ENCODE measurements around the gene PTPRN. TPM values are rescaled to one million over a fixed set of nuclear protein-coding genes. Genes with fewer than 3 reads are reported as not detected.

The PTPRN gene
- total and polyA plus RNA-seq, 2 experiments from 2014 or later: 5.1 to 22.1 TPM

GRCh38 chr2:219284501-219285372, 24.5 kb downstream of the PTPRN start (continued):
- TF ChIP-seq, protein P1, sequence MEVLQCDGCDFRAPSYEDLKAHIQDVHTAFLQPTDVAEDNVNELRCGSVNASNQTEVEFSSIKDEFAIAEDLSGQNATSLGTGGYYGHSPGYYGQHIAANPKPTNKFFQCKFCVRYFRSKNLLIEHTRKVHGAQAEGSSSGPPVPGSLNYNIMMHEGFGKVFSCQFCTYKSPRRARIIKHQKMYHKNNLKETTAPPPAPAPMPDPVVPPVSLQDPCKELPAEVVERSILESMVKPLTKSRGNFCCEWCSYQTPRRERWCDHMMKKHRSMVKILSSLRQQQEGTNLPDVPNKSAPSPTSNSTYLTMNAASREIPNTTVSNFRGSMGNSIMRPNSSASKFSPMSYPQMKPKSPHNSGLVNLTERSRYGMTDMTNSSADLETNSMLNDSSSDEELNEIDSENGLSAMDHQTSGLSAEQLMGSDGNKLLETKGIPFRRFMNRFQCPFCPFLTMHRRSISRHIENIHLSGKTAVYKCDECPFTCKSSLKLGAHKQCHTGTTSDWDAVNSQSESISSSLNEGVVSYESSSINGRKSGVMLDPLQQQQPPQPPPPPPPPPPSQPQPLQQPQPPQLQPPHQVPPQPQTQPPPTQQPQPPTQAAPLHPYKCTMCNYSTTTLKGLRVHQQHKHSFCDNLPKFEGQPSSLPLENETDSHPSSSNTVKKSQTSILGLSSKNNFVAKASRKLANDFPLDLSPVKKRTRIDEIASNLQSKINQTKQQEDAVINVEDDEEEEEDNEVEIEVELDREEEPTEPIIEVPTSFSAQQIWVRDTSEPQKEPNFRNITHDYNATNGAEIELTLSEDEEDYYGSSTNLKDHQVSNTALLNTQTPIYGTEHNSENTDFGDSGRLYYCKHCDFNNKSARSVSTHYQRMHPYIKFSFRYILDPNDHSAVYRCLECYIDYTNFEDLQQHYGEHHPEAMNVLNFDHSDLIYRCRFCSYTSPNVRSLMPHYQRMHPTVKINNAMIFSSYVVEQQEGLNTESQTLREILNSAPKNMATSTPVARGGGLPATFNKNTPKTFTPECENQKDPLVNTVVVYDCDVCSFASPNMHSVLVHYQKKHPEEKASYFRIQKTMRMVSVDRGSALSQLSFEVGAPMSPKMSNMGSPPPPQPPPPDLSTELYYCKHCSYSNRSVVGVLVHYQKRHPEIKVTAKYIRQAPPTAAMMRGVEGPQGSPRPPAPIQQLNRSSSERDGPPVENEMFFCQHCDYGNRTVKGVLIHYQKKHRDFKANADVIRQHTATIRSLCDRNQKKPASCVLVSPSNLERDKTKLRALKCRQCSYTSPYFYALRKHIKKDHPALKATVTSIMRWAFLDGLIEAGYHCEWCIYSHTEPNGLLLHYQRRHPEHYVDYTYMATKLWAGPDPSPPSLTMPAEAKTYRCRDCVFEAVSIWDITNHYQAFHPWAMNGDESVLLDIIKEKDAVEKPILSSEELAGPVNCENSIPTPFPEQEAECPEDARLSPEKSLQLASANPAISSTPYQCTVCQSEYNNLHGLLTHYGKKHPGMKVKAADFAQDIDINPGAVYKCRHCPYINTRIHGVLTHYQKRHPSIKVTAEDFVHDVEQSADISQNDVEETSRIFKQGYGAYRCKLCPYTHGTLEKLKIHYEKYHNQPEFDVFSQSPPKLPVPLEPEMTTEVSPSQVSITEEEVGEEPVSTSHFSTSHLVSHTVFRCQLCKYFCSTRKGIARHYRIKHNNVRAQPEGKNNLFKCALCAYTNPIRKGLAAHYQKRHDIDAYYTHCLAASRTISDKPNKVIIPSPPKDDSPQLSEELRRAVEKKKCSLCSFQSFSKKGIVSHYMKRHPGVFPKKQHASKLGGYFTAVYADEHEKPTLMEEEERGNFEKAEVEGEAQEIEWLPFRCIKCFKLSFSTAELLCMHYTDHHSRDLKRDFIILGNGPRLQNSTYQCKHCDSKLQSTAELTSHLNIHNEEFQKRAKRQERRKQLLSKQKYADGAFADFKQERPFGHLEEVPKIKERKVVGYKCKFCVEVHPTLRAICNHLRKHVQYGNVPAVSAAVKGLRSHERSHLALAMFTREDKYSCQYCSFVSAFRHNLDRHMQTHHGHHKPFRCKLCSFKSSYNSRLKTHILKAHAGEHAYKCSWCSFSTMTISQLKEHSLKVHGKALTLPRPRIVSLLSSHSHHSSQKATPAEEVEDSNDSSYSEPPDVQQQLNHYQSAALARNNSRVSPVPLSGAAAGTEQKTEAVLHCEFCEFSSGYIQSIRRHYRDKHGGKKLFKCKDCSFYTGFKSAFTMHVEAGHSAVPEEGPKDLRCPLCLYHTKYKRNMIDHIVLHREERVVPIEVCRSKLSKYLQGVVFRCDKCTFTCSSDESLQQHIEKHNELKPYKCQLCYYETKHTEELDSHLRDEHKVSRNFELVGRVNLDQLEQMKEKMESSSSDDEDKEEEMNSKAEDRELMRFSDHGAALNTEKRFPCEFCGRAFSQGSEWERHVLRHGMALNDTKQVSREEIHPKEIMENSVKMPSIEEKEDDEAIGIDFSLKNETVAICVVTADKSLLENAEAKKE (CRISPR knock-in tag; IDR thresholded peaks at IDR 0.05): no peak
- TF ChIP-seq JUNB (IDR thresholded peaks at IDR 0.05; ENCODE audit: unreplicated experiment): no peak
- TF ChIP-seq, protein P2, sequence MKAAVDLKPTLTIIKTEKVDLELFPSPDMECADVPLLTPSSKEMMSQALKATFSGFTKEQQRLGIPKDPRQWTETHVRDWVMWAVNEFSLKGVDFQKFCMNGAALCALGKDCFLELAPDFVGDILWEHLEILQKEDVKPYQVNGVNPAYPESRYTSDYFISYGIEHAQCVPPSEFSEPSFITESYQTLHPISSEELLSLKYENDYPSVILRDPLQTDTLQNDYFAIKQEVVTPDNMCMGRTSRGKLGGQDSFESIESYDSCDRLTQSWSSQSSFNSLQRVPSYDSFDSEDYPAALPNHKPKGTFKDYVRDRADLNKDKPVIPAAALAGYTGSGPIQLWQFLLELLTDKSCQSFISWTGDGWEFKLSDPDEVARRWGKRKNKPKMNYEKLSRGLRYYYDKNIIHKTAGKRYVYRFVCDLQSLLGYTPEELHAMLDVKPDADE (IDR thresholded peaks at IDR 0.05): no peak
- TF ChIP-seq CREB1 (CRISPR knock-in tag; IDR thresholded peaks at IDR 0.05; ENCODE audit: low read depth): no peak
- TF ChIP-seq STAT1 (IDR thresholded peaks at IDR 0.05; ENCODE audit: unreplicated experiment): no peak
- TF ChIP-seq EZH2 (IDR thresholded peaks at IDR 0.05; ENCODE audit: low read depth, unreplicated experiment): no peak
- TF ChIP-seq EZH2phosphoT487 (IDR thresholded peaks at IDR 0.05; ENCODE audit: unreplicated experiment): no peak

Data from GM23338 (cell line).